Measurements from ENCODE around the gene PARD3B. TPM values are rescaled to one million over a fixed set of nuclear protein-coding genes. Genes with fewer than 3 reads are reported as not detected.
A peak's percentile ranks its signal among the peaks of the same experiment; 100 is the strongest.

Gene PARD3B
- total RNA-seq, 1 experiment from 2014 or later = 3.6 TPM

- in situ Hi-C loops (cut with HindIII; ENCODE audit: low pct_unique_long_range_greater_than_20kb, low sequenced_read_pairs) (no loop called here), intact Hi-C loops (cut with micrococcal nuclease; ENCODE audit: unreplicated experiment) (loop anchor here (10.0 kb wide), 1 partner anchor 664 kb away; the partner anchor contains the start of gene NRP2)
- Histone ChIP-seq H3K9me3 (ENCODE audit: control insufficient read depth, insufficient read depth, low read depth, low read length) (peaks cover 6% of the 10 kb centered on the region; the same call in 1 of the 2 replicates), H3K27me3 (ENCODE audit: control insufficient read depth, insufficient read depth, low read length) (no peaks in the 10 kb centered on the region), H3K36me3 (ENCODE audit: control insufficient read depth, insufficient read depth, low read length) (no peaks in the 10 kb centered on the region), H3K27ac (ENCODE audit: low read length) (peak overlapping the region; percentile 62; the same call in 1 of the 2 replicates), H3K4me3 (ENCODE audit: low read depth in 2 of 2, low read length in 2 of 2) (no peak overlapping the region), H3K4me1 (ENCODE audit: control insufficient read depth, insufficient read depth, low read length) (peaks cover 25% of the 10 kb centered on the region)
- no peak for TF ChIP-seq TCF7L2 (IDR thresholded peaks at IDR 0.05; ENCODE audit: low read depth, low read length)
- TF ChIP-seq REST (IDR thresholded peaks at IDR 0.05; ENCODE audit: insufficient read depth in 1 of 2, low read depth in 2 of 2, low read length in 1 of 2) = no peak
- no peak for TF ChIP-seq POLR2AphosphoS5 (IDR thresholded peaks at IDR 0.05; ENCODE audit: low read depth, low read length)
- TF ChIP-seq CTCF (IDR thresholded peaks at IDR 0.05) = no peak
- no peak for TF ChIP-seq SIN3A (IDR thresholded peaks at IDR 0.05; ENCODE audit: borderline replicate concordance, insufficient read depth, low read depth, low read length)
- ChIA-PET POLR2A (no interaction called here), CTCF (no interaction called here)
- BruUV-seq (replicated peaks) = no TSS peak
- ATAC-seq = no peak
- DNase-seq (ENCODE audit: low read depth, low spot score) = no peak
Measured at GRCh38 chr2:205020673-205021072, 475.4 kb downstream of the PARD3B start.

- intact Hi-C loops (cut with micrococcal nuclease; ENCODE audit: unreplicated experiment) (loop anchor here (10.0 kb wide), 1 partner anchor 662 kb away; the partner anchor contains the start of gene NRP2), in situ Hi-C loops (cut with HindIII; ENCODE audit: low pct_unique_long_range_greater_than_20kb, low sequenced_read_pairs) (no loop called here)
- POLR2A ChIA-PET = no interaction called here
- Histone ChIP-seq H3K9me3 (ENCODE audit: control insufficient read depth, insufficient read depth, low read depth, low read length) (peaks cover 6% of the 10 kb centered on the region; the same call in 1 of the 2 replicates), H3K27ac (ENCODE audit: low read length) (peak overlapping the region; percentile 98), H3K4me1 (ENCODE audit: control insufficient read depth, insufficient read depth, low read length) (peaks cover 36% of the 10 kb centered on the region), H3K36me3 (ENCODE audit: control insufficient read depth, insufficient read depth, low read length) (no peaks in the 10 kb centered on the region), H3K27me3 (ENCODE audit: control insufficient read depth, insufficient read depth, low read length) (no peaks in the 10 kb centered on the region), H3K4me3 (ENCODE audit: low read depth in 2 of 2, low read length in 2 of 2) (no peak overlapping the region)
- DNase-seq (ENCODE audit: low read depth, low spot score) (no peak), ATAC-seq (no peak)
- no peak for TF ChIP-seq REST (IDR thresholded peaks at IDR 0.05; ENCODE audit: insufficient read depth in 1 of 2, low read depth in 2 of 2, low read length in 1 of 2)
- no peak for TF ChIP-seq SIN3A (IDR thresholded peaks at IDR 0.05; ENCODE audit: borderline replicate concordance, insufficient read depth, low read depth, low read length)
- no peak for TF ChIP-seq CTCF (IDR thresholded peaks at IDR 0.05)
- no peak for TF ChIP-seq POLR2AphosphoS5 (IDR thresholded peaks at IDR 0.05; ENCODE audit: low read depth, low read length)
- no peak for TF ChIP-seq TCF7L2 (IDR thresholded peaks at IDR 0.05; ENCODE audit: low read depth, low read length)
- BruUV-seq (replicated peaks) = no TSS peak
- CTCF ChIA-PET = no interaction called here
Measured at GRCh38 chr2:205022841-205023240, 477.6 kb downstream of the PARD3B start.

Measured in Panc1 (cell line).